ACHN (cell line): ENCODE data around the gene ZNF524.
A peak's percentile ranks its signal among the peaks of the same experiment; 100 is the strongest.

Experiments
- DNase-seq: peaks from one replicate; pipeline ENCODE4 v3.0.0-alpha.2; 2015
- in situ Hi-C: cut with HindIII; loops from 2 replicates; pipeline ENCODE4 v1.10.0; 2017; ENCODE audit warnings: low sequenced_read_pairs, low pct_ligation_motif_present, low pct_unique_long_range_greater_than_20kb

The ZNF524 gene

GRCh38 chr19:55613930-55614710 is 14.0 kb downstream of the ZNF524 start:
- in situ Hi-C loops: no loop called here
- no peak for DNase-seq

GRCh38 chr19:55614711-55615542 is 14.8 kb downstream of the ZNF524 start:
- in situ Hi-C loops: no loop called here
- DNase-seq: no peak

GRCh38 chr19:55615543-55616394 is 15.7 kb downstream of the ZNF524 start:
- DNase-seq: no peak

GRCh38 chr19:55616395-55616875 is 16.3 kb downstream of the ZNF524 start:
- in situ Hi-C loops: no loop called here
- no peak for DNase-seq

More at GRCh38 chr19:55615543-55616394, 15.7 kb downstream of the ZNF524 start:
- in situ Hi-C loops: no loop called here

GRCh38 chr19:55617426-55617825 is 17.3 kb downstream of the ZNF524 start:
- no peak for DNase-seq
- in situ Hi-C loops: no loop called here

GRCh38 chr19:55618426-55618825 is 18.3 kb downstream of the ZNF524 start:
- in situ Hi-C loops: no loop called here
- DNase-seq: no peak

GRCh38 chr19:55619286-55619685 is 19.2 kb downstream of the ZNF524 start:
- in situ Hi-C loops: no loop called here
- no peak for DNase-seq

GRCh38 chr19:55620410-55621204 is 20.5 kb downstream of the ZNF524 start:
- in situ Hi-C loops: loop anchor here (10.0 kb wide), 1 partner anchor 106 kb away; no protein-coding TSS in a partner anchor
- no peak for DNase-seq

- DNase-seq: no peak
- in situ Hi-C loops: loop anchor here (10.0 kb wide), 1 partner anchor 106 kb away; no protein-coding TSS in a partner anchor
Observed at GRCh38 chr19:55621205-55621672, 21.2 kb downstream of the ZNF524 start.

GRCh38 chr19:55621673-55622231 is 21.7 kb downstream of the ZNF524 start:
- in situ Hi-C loops: loop anchor here (10.0 kb wide), 1 partner anchor 107 kb away; no protein-coding TSS in a partner anchor
- DNase-seq: no peak

GRCh38 chr19:55622242-55622969 is 22.3 kb downstream of the ZNF524 start:
- in situ Hi-C loops: loop anchor here (10.0 kb wide), 1 partner anchor 108 kb away; no protein-coding TSS in a partner anchor
- DNase-seq: no peak

- in situ Hi-C loops: loop anchor here (10.0 kb wide), 1 partner anchor 108 kb away; no protein-coding TSS in a partner anchor
- DNase-seq: no peak
Observed at GRCh38 chr19:55623130-55623529, 23.0 kb downstream of the ZNF524 start.

- in situ Hi-C loops: loop anchor here (10.0 kb wide), 1 partner anchor 109 kb away; no protein-coding TSS in a partner anchor
- DNase-seq: no peak
Observed at GRCh38 chr19:55623561-55623960, 23.5 kb downstream of the ZNF524 start.

- peak; percentile 86 for DNase-seq
- in situ Hi-C loops: loop anchor here (10.0 kb wide), 1 partner anchor 110 kb away; no protein-coding TSS in a partner anchor
Observed at GRCh38 chr19:55624109-55625003, 24.3 kb downstream of the ZNF524 start, which contains the start of gene ZNF784. ZNF784 (minus strand) TSS chr19:55624566; CDS start chr19:55624561, 5 bp downstream.

GRCh38 chr19:55625004-55625326 is 24.9 kb downstream of the ZNF524 start:
- no peak for DNase-seq
- in situ Hi-C loops: loop anchor here (10.0 kb wide), 1 partner anchor 110 kb away; no protein-coding TSS in a partner anchor
